ENCODE measurements around the gene SYTL4.

The SYTL4 gene

GRCh38 chrX:100649550-100650356, 82.2 kb downstream of the SYTL4 start:
- in situ Hi-C loops (cut with MboI; ENCODE audit: low sequenced_read_pairs), result no loop called here

GRCh38 chrX:100648458-100649417, 83.2 kb downstream of the SYTL4 start:
- in situ Hi-C loops (cut with MboI; ENCODE audit: low sequenced_read_pairs), result no loop called here

- in situ Hi-C loops (cut with MboI; ENCODE audit: low sequenced_read_pairs), result no loop called here
These were observed 84.2 kb downstream of the SYTL4 start for GRCh38 chrX:100647739-100648138.

GRCh38 chrX:100647095-100647494, 84.8 kb downstream of the SYTL4 start:
- in situ Hi-C loops (cut with MboI; ENCODE audit: low sequenced_read_pairs), result no loop called here

GRCh38 chrX:100645106-100645505, 86.8 kb downstream of the SYTL4 start:
- in situ Hi-C loops (cut with MboI; ENCODE audit: low sequenced_read_pairs), result no loop called here

- in situ Hi-C loops (cut with MboI; ENCODE audit: low sequenced_read_pairs), result no loop called here
These were observed 87.7 kb downstream of the SYTL4 start, which contains the start of gene SRPX2 for GRCh38 chrX:100643956-100644860. SRPX2 (plus strand) TSS chrX:100644199; CDS start chrX:100646323, 2,124 bp downstream.

GRCh38 chrX:100643212-100643611, 88.7 kb downstream of the SYTL4 start:
- in situ Hi-C loops (cut with MboI; ENCODE audit: low sequenced_read_pairs), result no loop called here

- in situ Hi-C loops (cut with MboI; ENCODE audit: low sequenced_read_pairs), result no loop called here
These were observed 89.6 kb downstream of the SYTL4 start for GRCh38 chrX:100642290-100642689.

GRCh38 chrX:100636321-100636991, 95.5 kb downstream of the SYTL4 start, which contains the start of gene TSPAN6:
TSPAN6 (minus strand) TSS chrX:100636806; CDS start chrX:100636694, 112 bp downstream.
- in situ Hi-C loops (cut with MboI; ENCODE audit: low sequenced_read_pairs), result no loop called here

- in situ Hi-C loops (cut with MboI; ENCODE audit: low sequenced_read_pairs), result no loop called here
These were observed 96.0 kb downstream of the SYTL4 start for GRCh38 chrX:100635989-100636320.

- in situ Hi-C loops (cut with MboI; ENCODE audit: low sequenced_read_pairs), result no loop called here
These were observed 96.9 kb downstream of the SYTL4 start for GRCh38 chrX:100635040-100635439.

GRCh38 chrX:100625985-100626491, 105.9 kb downstream of the SYTL4 start:
- in situ Hi-C loops (cut with MboI; ENCODE audit: low sequenced_read_pairs), result no loop called here

All from HL-60/S4 (cell line).